ENCODE results near the gene TBX3.
A peak's percentile ranks its signal among the peaks of the same experiment; 100 is the strongest.

TBX3 gene

DNA sequence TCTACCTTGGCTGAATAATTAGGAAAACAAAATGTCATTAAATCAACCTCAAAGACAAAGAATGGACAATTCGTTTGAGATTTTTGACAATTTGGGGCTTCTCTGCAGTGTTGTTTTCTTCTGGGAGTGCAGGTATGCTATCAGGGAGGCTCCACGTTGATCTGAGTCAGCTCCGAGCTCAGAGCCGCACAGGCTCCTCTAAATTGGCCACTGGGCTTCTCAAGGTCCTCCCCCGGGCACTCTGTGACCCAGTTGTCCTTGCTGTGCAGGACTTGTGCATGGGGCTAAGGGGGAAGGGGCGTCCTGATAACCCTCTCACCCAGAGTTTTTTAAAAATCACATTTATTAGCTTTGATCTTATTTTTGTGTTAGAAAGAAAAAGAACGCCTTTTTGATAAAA lies 52.7 kb downstream of the TBX3 start:
- TF ChIP-seq, protein P1, sequence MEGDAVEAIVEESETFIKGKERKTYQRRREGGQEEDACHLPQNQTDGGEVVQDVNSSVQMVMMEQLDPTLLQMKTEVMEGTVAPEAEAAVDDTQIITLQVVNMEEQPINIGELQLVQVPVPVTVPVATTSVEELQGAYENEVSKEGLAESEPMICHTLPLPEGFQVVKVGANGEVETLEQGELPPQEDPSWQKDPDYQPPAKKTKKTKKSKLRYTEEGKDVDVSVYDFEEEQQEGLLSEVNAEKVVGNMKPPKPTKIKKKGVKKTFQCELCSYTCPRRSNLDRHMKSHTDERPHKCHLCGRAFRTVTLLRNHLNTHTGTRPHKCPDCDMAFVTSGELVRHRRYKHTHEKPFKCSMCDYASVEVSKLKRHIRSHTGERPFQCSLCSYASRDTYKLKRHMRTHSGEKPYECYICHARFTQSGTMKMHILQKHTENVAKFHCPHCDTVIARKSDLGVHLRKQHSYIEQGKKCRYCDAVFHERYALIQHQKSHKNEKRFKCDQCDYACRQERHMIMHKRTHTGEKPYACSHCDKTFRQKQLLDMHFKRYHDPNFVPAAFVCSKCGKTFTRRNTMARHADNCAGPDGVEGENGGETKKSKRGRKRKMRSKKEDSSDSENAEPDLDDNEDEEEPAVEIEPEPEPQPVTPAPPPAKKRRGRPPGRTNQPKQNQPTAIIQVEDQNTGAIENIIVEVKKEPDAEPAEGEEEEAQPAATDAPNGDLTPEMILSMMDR (IDR thresholded peaks at IDR 0.05; ENCODE audit: low read depth, low read length) = no peak
- no peak overlapping the region for H3K4me3 ChIP-seq (ENCODE audit: low read depth, low read length)

DNA sequence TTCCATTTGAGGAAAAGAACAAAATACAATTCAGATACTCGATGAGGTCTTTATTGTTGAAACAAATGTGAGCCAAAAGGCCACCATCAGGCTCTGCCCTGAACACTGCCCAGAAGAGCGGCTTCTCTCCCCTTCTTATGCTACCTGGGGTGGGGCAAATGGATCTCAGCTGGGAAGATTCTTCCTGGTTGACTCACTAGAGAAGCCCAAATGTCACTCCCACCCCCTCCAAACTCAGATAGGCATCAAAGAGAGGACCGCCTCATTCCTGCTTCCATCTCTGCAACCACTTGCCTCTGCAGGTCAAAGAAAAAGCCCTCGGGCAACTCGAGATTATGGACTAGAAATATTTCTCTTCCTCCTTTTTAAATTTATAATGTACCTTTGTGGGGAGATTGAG lies 55.8 kb downstream of the TBX3 start:
- TF ChIP-seq, protein P1 (IDR thresholded peaks at IDR 0.05; ENCODE audit: low read depth, low read length) = no peak
- no peak overlapping the region for H3K4me3 ChIP-seq (ENCODE audit: low read depth, low read length)

DNA sequence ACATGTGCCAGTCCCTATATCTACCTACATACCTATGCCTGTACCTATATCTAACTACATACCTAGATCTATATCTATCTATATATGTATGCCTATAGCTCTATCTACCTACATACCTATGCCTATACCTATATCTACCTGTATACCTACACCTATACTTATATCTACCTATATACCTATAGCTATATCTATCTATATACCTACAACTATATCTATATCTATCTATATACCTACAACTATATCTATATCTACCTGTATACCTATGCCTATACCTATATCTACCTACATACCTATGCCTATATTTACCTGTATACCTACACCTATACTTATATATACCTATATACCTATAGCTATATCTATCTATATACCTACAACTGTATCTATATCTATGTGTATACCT lies 56.6 kb downstream of the TBX3 start:
- TF ChIP-seq, protein P1 (IDR thresholded peaks at IDR 0.05; ENCODE audit: low read depth, low read length) = no peak
- no peak overlapping the region for H3K4me3 ChIP-seq (ENCODE audit: low read depth, low read length)

DNA sequence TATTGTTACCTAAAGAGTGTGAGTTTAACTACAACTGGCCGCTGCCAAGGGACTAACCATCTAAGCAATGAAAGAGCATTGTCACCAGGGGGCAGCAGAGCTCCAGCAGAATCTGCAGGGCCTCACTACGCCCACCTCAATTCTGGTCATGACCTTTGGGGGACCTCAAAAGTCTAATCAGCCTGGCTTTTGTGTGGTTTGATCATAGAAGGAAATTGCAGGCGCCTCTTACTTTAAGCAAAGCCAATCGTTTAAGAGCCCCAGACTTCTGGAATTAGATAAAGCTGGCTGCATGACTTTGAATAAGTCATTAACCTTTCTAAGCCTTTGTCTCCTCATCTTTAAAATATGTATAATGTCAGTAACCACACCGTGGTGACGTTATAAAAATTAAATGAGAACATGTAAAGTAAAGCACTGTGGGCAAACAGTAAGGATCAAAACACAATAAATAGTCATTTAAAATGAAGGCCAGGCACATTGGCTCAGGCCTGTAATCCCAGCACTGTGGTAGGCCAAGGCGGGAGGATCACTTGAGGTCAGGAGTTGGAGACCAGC lies 58.6 kb downstream of the TBX3 start:
- no peak overlapping the region for H3K4me3 ChIP-seq (ENCODE audit: low read depth, low read length)
- TF ChIP-seq, protein P1 (IDR thresholded peaks at IDR 0.05; ENCODE audit: low read depth, low read length) = peak; percentile 84

DNA sequence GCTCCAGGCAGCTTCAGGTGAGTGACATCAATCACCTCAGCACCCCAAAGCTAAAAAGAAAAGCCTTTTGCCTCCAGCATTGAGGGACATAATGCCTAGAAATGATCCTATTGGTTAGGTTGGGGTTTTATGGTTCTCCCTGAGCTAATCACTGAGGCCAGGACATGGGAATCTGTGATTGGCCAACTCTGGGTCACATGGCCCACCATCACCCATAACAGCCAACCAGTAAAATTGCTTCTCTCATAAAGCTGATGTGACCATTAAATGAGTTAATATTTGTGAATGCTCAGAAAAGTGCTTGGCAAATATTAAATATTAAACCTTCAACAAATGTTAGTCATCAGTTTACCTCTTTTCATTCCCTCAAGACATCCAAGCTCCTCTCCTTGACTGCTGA lies 60.2 kb downstream of the TBX3 start:
- no peak overlapping the region for H3K4me3 ChIP-seq (ENCODE audit: low read depth, low read length)
- TF ChIP-seq, protein P1 (IDR thresholded peaks at IDR 0.05; ENCODE audit: low read depth, low read length) = no peak

All from WI38 (cell line).